K562 (cell line): Measurements from ENCODE around the gene SLC35A2. TPM values are rescaled to one million over a fixed set of nuclear protein-coding genes. Genes with fewer than 3 reads are reported as not detected.
A peak's percentile ranks its signal among the peaks of the same experiment; 100 is the strongest.

ENCODE experiments used
- ATAC-seq: fragments of 200-7000 bp; cut with Tn5 transposase; 3 replicates; pipeline ENCODE4 v1.9.1; 2020; ENCODE audit warnings: moderate library complexity
- BruUV-seq: library from RNA; stranded (reverse); fragments of 400-500 nt; replicated peaks from 2 replicates; lab custom pipeline; 2021; lab: Mats Ljungman, UMichigan
- CTCF ChIA-PET: fragments of 300-600 bp; formaldehyde crosslinking; extraction: SDS; loops from one replicate; lab custom pipeline; 2021; ENCODE audit warnings: low intra/inter-chr PET ratio; lab: Yijun Ruan, JAX
- POLR2A ChIA-PET: fragments of 300-600, 350-650 bp; sonication (Branson Sonifier 250); formaldehyde crosslinking; extraction: SDS; loops from one replicate; lab custom pipeline; 2021; ENCODE audit warnings: antibody characterized with exemption, inconsistent platforms; lab: Yijun Ruan, JAX
- DNase-seq, 4 experiments: peaks; one replicate each; pipeline versions ENCODE4 v3.0.0 to v3.0.0-alpha.2; 2011 to 2018; ENCODE audit warnings: low spot score in 3 of 4, mixed read lengths in 3 of 4; ENCODE audit errors: extremely low read depth in 1 of 4
- FAIRE-seq: peaks from 2 replicates; lab custom pipeline; 2011; peaks lifted over from hg19 to GRCh38; lab: Jason Lieb, UNC
- H2AFZ ChIP-seq: 2 replicates; pipeline ENCODE4 v1.6.0; 2011; ENCODE audit warnings: low read depth, low read length, control low read depth, inconsistent platforms
- H3K27ac ChIP-seq: fragments of 200-600 bp; 3 replicates; pipeline ENCODE4 v1.8.0; 2011; ENCODE audit warnings: low read depth, mild to moderate bottlenecking, control low read depth, inconsistent platforms, low read length, moderate library complexity, mixed read lengths; ENCODE audit errors: extremely low read depth
- H3K27me3 ChIP-seq, 2 experiments: fragments of 300-600 bp in 1 of 2; 2 replicates in 1 of 2; 3 replicates in 1 of 2; pipeline versions ENCODE4 v1.6.0 to v1.8.0; 2011; ENCODE audit warnings: inconsistent platforms in 2 of 2, low read length in 2 of 2, mild to moderate bottlenecking in 1 of 2, mixed read lengths in 1 of 2, moderate library complexity in 1 of 2; ENCODE audit not compliant: control insufficient read depth in 2 of 2, insufficient read depth in 2 of 2
- H3K36me3 ChIP-seq: fragments of 300-600 bp; 3 replicates; pipeline ENCODE4 v1.8.0; 2011; ENCODE audit warnings: mild to moderate bottlenecking, low read length, inconsistent platforms; ENCODE audit not compliant: control insufficient read depth, insufficient read depth
- H3K4me1 ChIP-seq, 2 experiments: fragments of 200-600 bp in 1 of 2; replicated peaks in 1 of 2; 2 replicates in 1 of 2; 3 replicates in 1 of 2; pipeline versions ENCODE4 v1.5.1 to v1.8.0; 2011; ENCODE audit warnings: inconsistent platforms in 2 of 2, low read length in 2 of 2, mild to moderate bottlenecking in 1 of 2, mixed read lengths in 1 of 2, moderate library complexity in 1 of 2; ENCODE audit not compliant: control insufficient read depth in 2 of 2, insufficient read depth in 2 of 2
- H3K4me2 ChIP-seq: 2 replicates; pipeline ENCODE4 v1.6.1; 2011; ENCODE audit warnings: low read length, control low read depth, inconsistent platforms, mixed read lengths; ENCODE audit not compliant: insufficient read depth
- H3K4me3 ChIP-seq: fragments of 200-600 bp; sonication (generic), shearing (Covaris generic); 2 replicates; pipeline ENCODE4 v1.5.1; 2016; ENCODE audit warnings: control low read depth, inconsistent platforms
- H3K79me2 ChIP-seq: fragments of 200-600 bp; 3 replicates; pipeline ENCODE4 v1.8.0; 2011; ENCODE audit warnings: low read length, inconsistent platforms; ENCODE audit not compliant: control insufficient read depth, insufficient read depth
- H3K9ac ChIP-seq, 2 experiments: 2 replicates each; pipeline versions ENCODE4 v1.6.0 to v1.6.1; 2011; ENCODE audit warnings: low read depth in 2 of 2, low read length in 2 of 2, control low read depth in 1 of 2, inconsistent platforms in 1 of 2, mild to moderate bottlenecking in 1 of 2, mixed read lengths in 1 of 2; ENCODE audit not compliant: insufficient read depth in 1 of 2
- H3K9me1 ChIP-seq: one replicate; pipeline ENCODE4 v1.6.0; 2011; ENCODE audit warnings: inconsistent platforms, mild to moderate bottlenecking, low read length, moderate library complexity; ENCODE audit not compliant: control insufficient read depth, insufficient read depth
- H3K9me3 ChIP-seq: replicated peaks from 2 replicates; pipeline ENCODE4 v1.5.1; 2011; ENCODE audit warnings: low read depth, low read length, inconsistent platforms; ENCODE audit not compliant: control insufficient read depth, insufficient read depth
- H4K20me1 ChIP-seq: replicated peaks from 2 replicates; pipeline ENCODE4 v1.6.1; 2011; ENCODE audit warnings: low read length, inconsistent platforms, mixed read lengths; ENCODE audit not compliant: control insufficient read depth, insufficient read depth
- ARID1B ChIP-seq: fragments of 450-650 bp; IDR thresholded peaks from 2 replicates; pipeline ENCODE4 v1.6.1; 2016; ENCODE audit warnings: antibody characterized with exemption, mild to moderate bottlenecking, inconsistent platforms
- FOSL1 ChIP-seq: fragments of 200-800 bp; sonication (Bioruptor generic); conservative IDR thresholded peaks from 2 replicates; pipeline ENCODE4 v1.6.1; 2016; ENCODE audit warnings: missing genetic modification characterization, missing compliant biosample characterization
- HEY1 ChIP-seq: fragments of 250-450 bp; sonication (Bioruptor Pico); IDR thresholded peaks from 2 replicates; pipeline ENCODE4 v1.5.0; 2020; ENCODE audit warnings: mild to moderate bottlenecking, moderate library complexity, borderline replicate concordance
- KDM1A ChIP-seq, 2 experiments: fragments of 450-650 bp; IDR thresholded peaks; 2 replicates each; pipeline ENCODE4 v1.6.1; 2016; ENCODE audit warnings: mild to moderate bottlenecking in 2 of 2
- KLF16 ChIP-seq: IDR thresholded peaks from 2 replicates; pipeline ENCODE4 v1.6.1; 2016; ENCODE audit warnings: antibody characterized with exemption
- NCOA2 ChIP-seq, 2 experiments: fragments of 450-650 bp; IDR thresholded peaks; 2 replicates each; pipeline ENCODE4 v1.6.1; 2018; ENCODE audit warnings: mild to moderate bottlenecking in 2 of 2, moderate library complexity in 1 of 2; ENCODE audit not compliant: partially characterized antibody in 2 of 2
- RFX1 ChIP-seq: fragments of 450-650 bp; IDR thresholded peaks from 2 replicates; pipeline ENCODE4 v1.6.1; 2016; ENCODE audit warnings: mild to moderate bottlenecking, moderate library complexity
- RNF2 ChIP-seq: sonication (generic); IDR thresholded peaks from 2 replicates; pipeline ENCODE4 v1.6.1; 2016
- SMAD4 ChIP-seq: fragments of 250-450 bp; sonication (Bioruptor Pico); conservative IDR thresholded peaks from 2 replicates; pipeline ENCODE4 v1.8.0; 2021; ENCODE audit warnings: inconsistent platforms, mild to moderate bottlenecking, moderate library complexity
- SMARCA4 ChIP-seq: fragments of 450-650 bp; IDR thresholded peaks from 2 replicates; pipeline ENCODE4 v1.6.1; 2016
- SMARCE1 ChIP-seq: fragments of 450-650 bp; IDR thresholded peaks from 2 replicates; pipeline ENCODE4 v1.7.1; 2016; ENCODE audit warnings: mild to moderate bottlenecking
- TBL1XR1 ChIP-seq, 2 experiments: IDR thresholded peaks; 2 replicates each; pipeline ENCODE4 v1.6.1; 2012; ENCODE audit warnings: improper control_type of control experiment in 2 of 2, low read length in 2 of 2, mild to moderate bottlenecking in 1 of 2
- TEAD1 ChIP-seq, 2 experiments: fragments of 450-650 bp in 1 of 2; sonication (generic) in 1 of 2; formaldehyde crosslinking; IDR thresholded peaks; 2 replicates each; pipeline versions ENCODE4 v1.4.0 to v1.8.0; 2020 to 2022; ENCODE audit warnings: mild to moderate bottlenecking in 2 of 2, missing genetic modification reagents in 1 of 2
- ZNF23 ChIP-seq: fragments of 250-450 bp; sonication (Bioruptor Pico); IDR thresholded peaks from 2 replicates; pipeline ENCODE4 v1.4.0; 2020; ENCODE audit warnings: mild to moderate bottlenecking
- WGBS: fragments of 100-300 bp; shearing (Covaris generic); methylation state at CpG from one replicate; pipeline ENCODE4 v1.1.6; 2016; ENCODE audit warnings: low coverage, mixed read lengths; ENCODE audit not compliant: insufficient coverage; ENCODE audit errors: missing lambda C conversion rate; 5-methylcytosine and 5-hydroxymethylcytosine counted together
- in situ Hi-C: fragments of 300-500 bp; cut with MboI; formaldehyde crosslinking; loops from 4 replicates; pipeline ENCODE4 v1.15.0; 2018; ENCODE audit warnings: inconsistent platforms, mixed read lengths
- intact Hi-C: fragments of 100-400 bp; cut with micrococcal nuclease; formaldehyde crosslinking; loops from 2 replicates; pipeline ENCODE4 v1.14.2; 2022
- polyA plus RNA-seq, 8 experiments: library from polyadenylated mRNA; depleted of rRNA in 4 of 8; stranded (reverse) in 5 of 8; unstranded in 3 of 8; fragments of >200 nt; fragmentation: Nextera tagmentation in 2 of 8; fragmentation: Illumina TruSeq in 1 of 8; extraction: Ambion mirVana in 2 of 8; extraction: Trizol in 1 of 8; gene quantifications; 2 replicates each; pipeline versions ENCODE4 v1.2.1 to v1.2.3, GENCODE V29; 2011 to 2014; ENCODE audit warnings: inconsistent platforms in 1 of 8, missing spikeins in 1 of 8
- total RNA-seq, 7 experiments: library from RNA; depleted of rRNA in 6 of 7; stranded (reverse); fragments of >200 nt in 6 of 7; fragmentation: Illumina TruSeq in 2 of 7; extraction: Trizol in 2 of 7; gene quantifications; 2 replicates each; pipeline versions ENCODE4 v1.2.1 to v1.2.3, GENCODE V29; 2011 to 2021; ENCODE audit warnings: low replicate concordance in 1 of 7
- TF ChIP-seq, protein P1 (sequence below): fragments of 450-650 bp; formaldehyde crosslinking; IDR thresholded peaks from 2 replicates; pipeline ENCODE4 v1.4.0; 2022; ENCODE audit warnings: mild to moderate bottlenecking, moderate library complexity
- TF ChIP-seq, protein P2 (sequence below): sonication (generic); formaldehyde crosslinking; IDR thresholded peaks from 2 replicates; pipeline ENCODE4 v1.8.1; 2022; ENCODE audit warnings: missing genetic modification reagents
- TF ChIP-seq, protein P3 (sequence below): sonication (generic); formaldehyde crosslinking; IDR thresholded peaks from 2 replicates; pipeline ENCODE4 v1.8.0; 2023; ENCODE audit warnings: mild to moderate bottlenecking, missing genetic modification reagents

SLC35A2 gene
- total and polyA plus RNA-seq, 9 of the 15 experiments (the other 6 are each of a cell fraction or from before 2014, with no cell fraction given) = 3.3 to 38.9 (median 20.0) TPM

DNA sequence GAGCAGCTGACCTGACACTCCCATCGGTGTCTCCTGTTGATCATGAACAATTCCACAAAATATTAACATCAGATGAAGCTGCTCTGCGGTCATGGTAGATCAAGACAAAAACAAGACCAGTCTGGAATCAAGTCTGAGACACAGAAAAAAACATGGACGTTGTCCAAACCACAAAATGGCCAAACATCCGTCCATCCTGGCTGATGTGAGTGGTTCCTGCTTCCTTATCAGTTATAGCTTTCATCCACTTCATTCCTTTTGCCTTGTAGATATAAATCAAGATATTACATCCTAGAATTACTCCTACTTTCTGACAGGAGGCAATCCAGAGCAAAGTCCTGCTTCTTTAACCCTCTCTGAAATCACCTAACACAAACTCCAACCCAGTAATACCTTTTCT is 47.2 kb downstream of the SLC35A2 start:
- H3K9me1 ChIP-seq = no peaks in the 10 kb centered on the region
- WGBS = 2% methylated on average over 4 of the region's 4 CpGs
- H4K20me1 ChIP-seq = no peaks in the 10 kb centered on the region
- H3K27me3 ChIP-seq = no peaks in the 10 kb centered on the region
- in situ Hi-C loops (no loop called here), intact Hi-C loops (loop anchor here (5.0 kb wide), 1 partner anchor 33 kb away; the partner anchor contains the start of genes PQBP1 and TIMM17B)
- H3K4me1 ChIP-seq = peaks cover 2 to 13% of the 10 kb centered on the region in 2 experiments; a peak in 4 of 5 replicates
- CTCF ChIA-PET = no interaction called here
- H3K36me3 ChIP-seq = no peaks in the 10 kb centered on the region
- no peak overlapping the region for H3K4me3 ChIP-seq
- no peaks in the 10 kb centered on the region for H3K79me2 ChIP-seq
- peak overlapping the region; percentile 39 for H3K4me2 ChIP-seq
- H3K27ac ChIP-seq = no peak overlapping the region
- FAIRE-seq = peak; percentile 86
- H3K9ac ChIP-seq = no peak overlapping the region
- no TSS peak for BruUV-seq
- ATAC-seq = peak; percentile 77
- POLR2A ChIA-PET = no interaction called here
- DNase-seq = peak in 3 of 4 experiments; percentile 8 to 57 (median 39)
- 0 out of 2 replicates have a peak overlapping the region, but pooled peaks have one; percentile 32 for H2AFZ ChIP-seq
- H3K9me3 ChIP-seq = no peaks in the 10 kb centered on the region
- TF ChIP-seq, protein P1, sequence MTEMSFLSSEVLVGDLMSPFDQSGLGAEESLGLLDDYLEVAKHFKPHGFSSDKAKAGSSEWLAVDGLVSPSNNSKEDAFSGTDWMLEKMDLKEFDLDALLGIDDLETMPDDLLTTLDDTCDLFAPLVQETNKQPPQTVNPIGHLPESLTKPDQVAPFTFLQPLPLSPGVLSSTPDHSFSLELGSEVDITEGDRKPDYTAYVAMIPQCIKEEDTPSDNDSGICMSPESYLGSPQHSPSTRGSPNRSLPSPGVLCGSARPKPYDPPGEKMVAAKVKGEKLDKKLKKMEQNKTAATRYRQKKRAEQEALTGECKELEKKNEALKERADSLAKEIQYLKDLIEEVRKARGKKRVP (CRISPR knock-in tag) = no peak
- TF ChIP-seq, protein P2, sequence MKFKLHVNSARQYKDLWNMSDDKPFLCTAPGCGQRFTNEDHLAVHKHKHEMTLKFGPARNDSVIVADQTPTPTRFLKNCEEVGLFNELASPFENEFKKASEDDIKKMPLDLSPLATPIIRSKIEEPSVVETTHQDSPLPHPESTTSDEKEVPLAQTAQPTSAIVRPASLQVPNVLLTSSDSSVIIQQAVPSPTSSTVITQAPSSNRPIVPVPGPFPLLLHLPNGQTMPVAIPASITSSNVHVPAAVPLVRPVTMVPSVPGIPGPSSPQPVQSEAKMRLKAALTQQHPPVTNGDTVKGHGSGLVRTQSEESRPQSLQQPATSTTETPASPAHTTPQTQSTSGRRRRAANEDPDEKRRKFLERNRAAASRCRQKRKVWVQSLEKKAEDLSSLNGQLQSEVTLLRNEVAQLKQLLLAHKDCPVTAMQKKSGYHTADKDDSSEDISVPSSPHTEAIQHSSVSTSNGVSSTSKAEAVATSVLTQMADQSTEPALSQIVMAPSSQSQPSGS = no peak
- TF ChIP-seq RFX1 (no peak), NCOA2 (IDR thresholded peaks at IDR 0.05; ENCODE audit: partially characterized antibody in 2 of 2) (no peak), SMARCE1 (peak; percentile 64; the same call in 1 of the 2 replicates), ZNF23 (CRISPR knock-in tag) (no peak), KDM1A (IDR thresholded peaks at IDR 0.05) (0 out of 4 replicates have a peak, but pooled peaks of 1 of the 2 experiments have one; percentile 35), TEAD1 (CRISPR knock-in tag; IDR thresholded peaks at IDR 0.05) (peak in 1 of 2 experiments; percentile 65; a peak in 2 of 4 replicates), ARID1B (peak; percentile 64), SMAD4 (CRISPR knock-in tag) (peak; percentile 82), KLF16 (peak; percentile 46; the same call in 1 of the 2 replicates), TBL1XR1 (IDR thresholded peaks at IDR 0.05; ENCODE audit: low read length in 2 of 2) (peak in 1 of 2 experiments; percentile 84; a peak in 1 of 4 replicates), SMARCA4 (peak; percentile 66; the same call in 1 of the 2 replicates), HEY1 (CRISPR knock-in tag) (no peak), RNF2 (peak; percentile 58), FOSL1 (tag) (peak; percentile 42; the same call in 1 of the 2 replicates)
- TF ChIP-seq, protein P3, sequence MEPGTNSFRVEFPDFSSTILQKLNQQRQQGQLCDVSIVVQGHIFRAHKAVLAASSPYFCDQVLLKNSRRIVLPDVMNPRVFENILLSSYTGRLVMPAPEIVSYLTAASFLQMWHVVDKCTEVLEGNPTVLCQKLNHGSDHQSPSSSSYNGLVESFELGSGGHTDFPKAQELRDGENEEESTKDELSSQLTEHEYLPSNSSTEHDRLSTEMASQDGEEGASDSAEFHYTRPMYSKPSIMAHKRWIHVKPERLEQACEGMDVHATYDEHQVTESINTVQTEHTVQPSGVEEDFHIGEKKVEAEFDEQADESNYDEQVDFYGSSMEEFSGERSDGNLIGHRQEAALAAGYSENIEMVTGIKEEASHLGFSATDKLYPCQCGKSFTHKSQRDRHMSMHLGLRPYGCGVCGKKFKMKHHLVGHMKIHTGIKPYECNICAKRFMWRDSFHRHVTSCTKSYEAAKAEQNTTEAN (CRISPR knock-in tag) = no peak
